ENCODE data around the gene AVP.
"Not testable (repeated sequence)": the region's sequence is repeated elsewhere in the genome, so short reads cannot be mapped to it uniquely, and the experiment has no call there.

AVP gene

GRCh38 chr20:3119044-3119443 is 34.5 kb upstream of the AVP start:
- no peak for TF ChIP-seq ZNF274 (IDR thresholded peaks at IDR 0.05; ENCODE audit: low read depth, low read length)
- H3K4me3 ChIP-seq (ENCODE audit: low read length): no peak overlapping the region

GRCh38 chr20:3117839-3118379 is 33.4 kb upstream of the AVP start:
- H3K4me3 ChIP-seq (ENCODE audit: low read length): not testable (repeated sequence)

GRCh38 chr20:3116341-3116740 is 31.8 kb upstream of the AVP start:
- H3K4me3 ChIP-seq (ENCODE audit: low read length): no peak overlapping the region
- TF ChIP-seq ZNF274 (IDR thresholded peaks at IDR 0.05; ENCODE audit: low read depth, low read length): no peak

- H3K4me3 ChIP-seq (ENCODE audit: low read length): no peak overlapping the region
- no peak for TF ChIP-seq ZNF274 (IDR thresholded peaks at IDR 0.05; ENCODE audit: low read depth, low read length)
Measured at GRCh38 chr20:3115190-3116107, 30.9 kb upstream of the AVP start.

GRCh38 chr20:3111995-3112394 is 27.5 kb upstream of the AVP start:
- TF ChIP-seq ZNF274 (IDR thresholded peaks at IDR 0.05; ENCODE audit: low read depth, low read length): no peak
- H3K4me3 ChIP-seq (ENCODE audit: low read length): no peak overlapping the region

- TF ChIP-seq ZNF274 (IDR thresholded peaks at IDR 0.05; ENCODE audit: low read depth, low read length): no peak
Measured at GRCh38 chr20:3111507-3111906, 27.0 kb upstream of the AVP start.

GRCh38 chr20:3109350-3110302 is 25.1 kb upstream of the AVP start:
- no peak for TF ChIP-seq ZNF274 (IDR thresholded peaks at IDR 0.05; ENCODE audit: low read depth, low read length)
- no peak overlapping the region for H3K4me3 ChIP-seq (ENCODE audit: low read length)

More at GRCh38 chr20:3111507-3111906, 27.0 kb upstream of the AVP start:
- H3K4me3 ChIP-seq (ENCODE audit: low read length): no peak overlapping the region

GRCh38 chr20:3107464-3108025 is 23.0 kb upstream of the AVP start:
- no peak overlapping the region for H3K4me3 ChIP-seq (ENCODE audit: low read length)
- TF ChIP-seq ZNF274 (IDR thresholded peaks at IDR 0.05; ENCODE audit: low read depth, low read length): no peak

- H3K4me3 ChIP-seq (ENCODE audit: low read length): no peak overlapping the region
- TF ChIP-seq ZNF274 (IDR thresholded peaks at IDR 0.05; ENCODE audit: low read depth, low read length): no peak
Measured at GRCh38 chr20:3106658-3107463, 22.3 kb upstream of the AVP start.

GRCh38 chr20:3106185-3106584 is 21.7 kb upstream of the AVP start:
- no peak for TF ChIP-seq ZNF274 (IDR thresholded peaks at IDR 0.05; ENCODE audit: low read depth, low read length)
- H3K4me3 ChIP-seq (ENCODE audit: low read length): no peak overlapping the region

- no peak overlapping the region for H3K4me3 ChIP-seq (ENCODE audit: low read length)
- TF ChIP-seq ZNF274 (IDR thresholded peaks at IDR 0.05; ENCODE audit: low read depth, low read length): no peak
Measured at GRCh38 chr20:3105256-3106137, 21.0 kb upstream of the AVP start.

GRCh38 chr20:3103369-3104032 is 19.0 kb upstream of the AVP start:
- no peak overlapping the region for H3K4me3 ChIP-seq (ENCODE audit: low read length)
- no peak for TF ChIP-seq ZNF274 (IDR thresholded peaks at IDR 0.05; ENCODE audit: low read depth, low read length)

Measured in GM08714 (cell line).